Heart right ventricle (tissue), 16 donors: Measurements from ENCODE around the gene CHAD. TPM values are rescaled to one million over a fixed set of nuclear protein-coding genes. Genes with fewer than 3 reads are reported as not detected.

Source experiments
- ATAC-seq, 8 donors: fragments of 200-7000 bp; cut with Tn5 transposase; one replicate each; pipeline ENCODE4 v1.9.1; 2020; ENCODE audit warnings: mild to moderate bottlenecking in 8 of 8, moderate library complexity in 8 of 8, moderate number of reproducible peaks in 1 of 8
- DNase-seq, 2 donors: peaks; one replicate each; pipeline ENCODE4 v3.0.0-alpha.2; 2020
- H3K27ac ChIP-seq, 10 donors: fragments of 200-600 bp; sonication (generic) in 2 of 10; one replicate each; pipeline versions ENCODE4 v1.5.0 to v1.8.0; 2020 to 2022; ENCODE audit warnings: mild to moderate bottlenecking in 3 of 10
- H3K27me3 ChIP-seq, 7 donors: fragments of 200-600 bp; one replicate each; pipeline ENCODE4 v1.8.0; 2021 to 2022; ENCODE audit warnings: mild to moderate bottlenecking in 2 of 7
- H3K36me3 ChIP-seq, 9 donors: fragments of 200-600 bp; sonication (generic) in 1 of 9; one replicate each; pipeline versions ENCODE4 v1.5.0 to v1.8.0; 2020 to 2022; ENCODE audit warnings: mild to moderate bottlenecking in 2 of 9
- H3K4me1 ChIP-seq, 9 donors: fragments of 200-600 bp; sonication (generic) in 1 of 9; one replicate each; pipeline versions ENCODE4 v1.5.0 to v1.8.0; 2020 to 2022; ENCODE audit warnings: mild to moderate bottlenecking in 4 of 9
- H3K4me3 ChIP-seq, 10 donors: fragments of 200-600 bp; sonication (generic) in 2 of 10; one replicate each; pipeline versions ENCODE4 v1.5.0 to v1.8.0; 2020 to 2022; ENCODE audit warnings: mild to moderate bottlenecking in 7 of 10, moderate library complexity in 2 of 10
- H3K9me3 ChIP-seq, 11 donors: fragments of 200-600 bp in 10 of 11; sonication (generic) in 2 of 11; one replicate each; pipeline versions ENCODE4 v1.5.0 to v1.8.0; 2013 to 2022; ENCODE audit warnings: mild to moderate bottlenecking in 2 of 11, control low read depth in 1 of 11, moderate library complexity in 1 of 11
- WGBS, 2 donors: extraction: QIAGEN DNeasy Blood & Tissue Kit; methylation state at CpG; one replicate each; pipeline ENCODE4 v1.1.7; 2013; ENCODE audit warnings: inconsistent platforms in 1 of 2; 5-methylcytosine and 5-hydroxymethylcytosine counted together
- intact Hi-C, 10 donors: fragments of 100-400 bp; cut with DNase I; formaldehyde crosslinking; loops; one replicate each; pipeline versions ENCODE4 v1.11.1 to v1.14.2; 2022
- polyA plus RNA-seq, 2 donors: library from polyadenylated mRNA; stranded (reverse); fragments of 200-250 nt; gene quantifications; one replicate each; pipeline ENCODE4 v1.2.3, GENCODE V29; 2013
- total RNA-seq, 10 donors: library from RNA; stranded (reverse); fragmentation: NEBNext Ultra II Directional in 3 of 10; extraction: Animal tissue kit (Norgen Biotek cat#: 25700) in 3 of 10; gene quantifications; one replicate each; pipeline versions ENCODE4 v1.2.1 to v1.2.4, GENCODE V29; 2021 to 2023
- TF ChIP-seq, protein P1 (sequence below), 9 donors: fragments of 200-600 bp; sonication (generic) in 2 of 9; IDR thresholded peaks; one replicate each; pipeline versions ENCODE4 v1.5.0 to v1.8.0; 2021 to 2022; ENCODE audit warnings: antibody characterized with exemption in 9 of 9, mild to moderate bottlenecking in 5 of 9, moderate library complexity in 1 of 9
- donor health status: Arrhythmogenic right ventricular cardiomyopathy.
- donor health status: ischemic (EF 13 %, LVEDD 7.1; RV severe dilation, severe dysfunction).
- donor health status: healthy with polysubstance abuse.
- donor health status: DM: no; HTN: yes; CAD: no.
- donor health status: DM: no; HTN: no; CAD: no.
- donor health status: ischemic (EF 25% LVEDD 6.9; RV normal size, moderate dysfunction).
- donor health status: ischemic (EF 25% LVEDD 5.7; RV mildly dilated, moderate dysfunction).
- donor health status: healthy.
- donor health status: DM: yes; HTN: yes; CAD: no.
- donor health status: Ischemic cardiomyopathy.
- donor health status: ischemic (EF 35%, LVEDD 5.7; RV mildly dilated, moderate dysfunction).
- donor health status: nonischemic (EF 11% LVEDD 7.7; RV severe dilation, severe dysfunction).
- donor health status: DM: yes; HTN: yes; CAD: no.
- donor health status: PGD.
- donor health status: ischemic (EF 29% LVEDD 5.4; RV normal size, mild dysfunction).
- donor health status: nonischemic (EF 23%, LVEDD 6.1; RV moderate dilation, normal function).

CHAD gene
- total and polyA plus RNA-seq, 12 donors, result 0.13 to 0.74 (median 0.32) TPM; not detected in 8

GRCh38 chr17:50458701-50459676 is 9.7 kb downstream of the CHAD start:
- intact Hi-C loops, result no loop called here
- TF ChIP-seq, protein P1, sequence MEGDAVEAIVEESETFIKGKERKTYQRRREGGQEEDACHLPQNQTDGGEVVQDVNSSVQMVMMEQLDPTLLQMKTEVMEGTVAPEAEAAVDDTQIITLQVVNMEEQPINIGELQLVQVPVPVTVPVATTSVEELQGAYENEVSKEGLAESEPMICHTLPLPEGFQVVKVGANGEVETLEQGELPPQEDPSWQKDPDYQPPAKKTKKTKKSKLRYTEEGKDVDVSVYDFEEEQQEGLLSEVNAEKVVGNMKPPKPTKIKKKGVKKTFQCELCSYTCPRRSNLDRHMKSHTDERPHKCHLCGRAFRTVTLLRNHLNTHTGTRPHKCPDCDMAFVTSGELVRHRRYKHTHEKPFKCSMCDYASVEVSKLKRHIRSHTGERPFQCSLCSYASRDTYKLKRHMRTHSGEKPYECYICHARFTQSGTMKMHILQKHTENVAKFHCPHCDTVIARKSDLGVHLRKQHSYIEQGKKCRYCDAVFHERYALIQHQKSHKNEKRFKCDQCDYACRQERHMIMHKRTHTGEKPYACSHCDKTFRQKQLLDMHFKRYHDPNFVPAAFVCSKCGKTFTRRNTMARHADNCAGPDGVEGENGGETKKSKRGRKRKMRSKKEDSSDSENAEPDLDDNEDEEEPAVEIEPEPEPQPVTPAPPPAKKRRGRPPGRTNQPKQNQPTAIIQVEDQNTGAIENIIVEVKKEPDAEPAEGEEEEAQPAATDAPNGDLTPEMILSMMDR (IDR thresholded peaks at IDR 0.05), result no peak
- H3K4me1 ChIP-seq, result no peaks in the 10 kb centered on the region
- H3K36me3 ChIP-seq, result peaks cover 0 to 7% (median 0%) of the 10 kb centered on the region in 9 donors
- ATAC-seq (peak in 1 of 8 donors; percentile 8), DNase-seq (no peak)
- no peak overlapping the region for H3K4me3 ChIP-seq
- WGBS, 2 donors, result 68 to 75% methylated on average over 16 of the region's 16 CpGs
- no peaks in the 10 kb centered on the region for H3K9me3 ChIP-seq
- no peaks in the 10 kb centered on the region for H3K27me3 ChIP-seq
- no peak overlapping the region for H3K27ac ChIP-seq

DNA sequence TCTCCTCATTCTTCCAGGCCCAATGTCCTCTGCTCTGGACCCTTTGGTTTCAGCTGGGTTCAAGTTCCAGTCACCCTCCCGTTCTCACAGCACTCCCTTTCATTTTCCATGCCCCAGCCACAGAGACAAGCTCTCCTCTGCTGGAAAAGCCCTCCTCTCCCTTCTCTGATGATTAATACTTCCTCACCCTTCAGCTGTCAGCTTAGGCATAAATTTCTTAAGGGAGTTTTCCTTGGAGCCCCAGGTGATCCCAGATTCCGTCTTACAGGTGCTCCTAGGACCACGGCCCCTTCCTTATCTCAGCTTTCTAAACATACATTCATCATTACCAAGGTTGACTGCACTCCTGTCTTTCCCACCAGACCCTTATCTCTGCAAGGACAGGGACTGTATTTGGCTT is 10.4 kb downstream of the CHAD start:
- H3K27ac ChIP-seq, result no peak overlapping the region
- H3K4me1 ChIP-seq, result no peaks in the 10 kb centered on the region
- DNase-seq (no peak), ATAC-seq (no peak)
- no peaks in the 10 kb centered on the region for H3K9me3 ChIP-seq
- H3K4me3 ChIP-seq, result no peak overlapping the region
- 70 to 77% methylated on average over 3 of the region's 3 CpGs for WGBS, 2 donors
- intact Hi-C loops, result no loop called here
- H3K36me3 ChIP-seq, result peaks cover 0 to 7% (median 0%) of the 10 kb centered on the region in 9 donors
- TF ChIP-seq, protein P1 (IDR thresholded peaks at IDR 0.05), result no peak
- no peaks in the 10 kb centered on the region for H3K27me3 ChIP-seq

- Histone ChIP-seq H3K36me3 (peaks cover 0 to 3% (median 0%) of the 10 kb centered on the region in 9 donors), H3K4me3 (no peak overlapping the region), H3K27me3 (no peaks in the 10 kb centered on the region), H3K27ac (no peak overlapping the region), H3K9me3 (no peaks in the 10 kb centered on the region), H3K4me1 (peaks cover 0 to 5% (median 0%) of the 10 kb centered on the region in 9 donors)
- intact Hi-C loops, result no loop called here
- DNase-seq (no peak), ATAC-seq (no peak)
- TF ChIP-seq, protein P1 (IDR thresholded peaks at IDR 0.05), result no peak
- WGBS, 2 donors, result 96 to 99% methylated on average over 4 of the region's 4 CpGs
These were observed 11.1 kb downstream of the CHAD start for GRCh38 chr17:50457621-50458020.

- TF ChIP-seq, protein P1 (IDR thresholded peaks at IDR 0.05), result no peak
These were observed 14.8 kb downstream of the CHAD start for GRCh38 chr17:50453901-50454300.

More at GRCh38 chr17:50453901-50454300, 14.8 kb downstream of the CHAD start:
- DNase-seq, result no peak
- H3K27me3 ChIP-seq, result no peaks in the 10 kb centered on the region
- ATAC-seq, result no peak
- intact Hi-C loops, result no loop called here
- no peak overlapping the region for H3K27ac ChIP-seq
- peaks cover 0 to 3% (median 0%) of the 10 kb centered on the region in 9 donors for H3K36me3 ChIP-seq
- no peak overlapping the region for H3K4me3 ChIP-seq
- WGBS, 2 donors, result 85 to 92% methylated on average over 3 of the region's 3 CpGs
- H3K4me1 ChIP-seq, result peaks cover 0 to 11% (median 0%) of the 10 kb centered on the region in 9 donors
- no peaks in the 10 kb centered on the region for H3K9me3 ChIP-seq
